Ammon's horn (tissue), 1 donor: ENCODE results near the gene MEGF11.

ENCODE experiments used
- DNase-seq: peaks from one replicate; pipeline ENCODE4 v3.0.0-alpha.2; 2016; ENCODE audit warnings: low spot score

MEGF11 gene

DNA sequence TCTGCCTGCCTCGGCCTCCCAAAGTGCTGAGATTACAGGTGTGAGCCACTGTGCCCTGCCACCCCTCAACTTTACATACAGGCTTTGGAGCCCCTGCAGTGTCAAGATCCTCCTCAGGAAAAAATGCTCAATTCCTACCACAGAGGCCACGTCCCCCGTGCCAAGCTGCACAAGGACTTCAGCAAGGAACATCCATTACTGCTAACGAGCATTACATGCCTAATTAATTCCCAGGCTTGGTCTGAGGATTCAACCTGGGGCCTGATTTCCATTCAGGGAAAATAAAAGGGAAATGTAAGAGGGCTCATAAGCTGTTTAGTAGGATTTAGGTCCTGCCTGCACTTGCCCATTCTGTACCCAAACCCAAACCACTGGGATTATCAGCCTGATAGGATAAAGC is 222.9 kb downstream of the MEGF11 start:
- DNase-seq: no peak

DNA sequence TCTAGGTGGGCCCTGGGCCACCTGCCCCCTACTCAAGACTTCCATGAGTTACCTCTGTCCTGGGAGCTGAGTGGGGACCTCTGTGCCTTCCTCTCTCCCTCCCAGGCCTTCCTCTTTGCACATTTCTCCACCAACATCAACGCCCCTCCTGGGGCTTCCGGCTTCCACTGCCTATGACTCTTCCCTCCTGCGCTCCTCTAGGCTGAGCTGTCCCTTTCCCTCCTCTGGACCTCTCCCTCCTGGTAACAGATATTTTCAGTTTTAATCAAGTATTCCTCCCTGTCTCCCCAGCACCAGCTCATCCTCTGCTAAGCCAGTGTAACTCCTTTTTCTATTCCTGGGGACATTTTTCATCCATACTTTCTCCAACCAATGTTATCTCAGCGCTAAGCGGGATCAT is 223.9 kb downstream of the MEGF11 start:
- DNase-seq: no peak

DNA sequence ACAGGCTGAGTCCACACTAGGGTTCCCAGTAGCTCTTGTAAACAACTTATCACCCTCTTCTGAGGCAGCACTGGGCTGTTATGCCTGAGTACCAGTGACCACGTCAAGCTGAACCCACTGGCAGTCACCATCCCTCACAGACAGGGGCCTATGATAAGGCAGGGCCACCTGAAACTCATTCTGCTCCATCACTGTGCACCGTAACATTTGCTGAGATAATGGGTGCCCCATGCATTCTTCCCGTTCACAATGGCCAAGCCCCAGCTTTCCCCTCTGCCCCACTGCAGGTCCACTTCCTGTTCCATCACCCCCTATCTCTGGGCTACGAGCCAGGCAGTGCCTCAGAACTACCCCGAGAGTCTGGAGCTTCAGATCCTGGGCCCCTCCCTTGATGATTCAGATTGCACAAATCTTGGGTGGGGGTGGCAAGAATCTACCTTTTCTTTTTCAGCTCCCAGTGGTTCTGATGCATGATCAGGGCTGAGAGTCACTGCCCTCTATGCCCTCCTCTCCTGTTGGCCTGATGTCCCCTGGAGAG is 226.2 kb downstream of the MEGF11 start:
- no peak for DNase-seq

DNA sequence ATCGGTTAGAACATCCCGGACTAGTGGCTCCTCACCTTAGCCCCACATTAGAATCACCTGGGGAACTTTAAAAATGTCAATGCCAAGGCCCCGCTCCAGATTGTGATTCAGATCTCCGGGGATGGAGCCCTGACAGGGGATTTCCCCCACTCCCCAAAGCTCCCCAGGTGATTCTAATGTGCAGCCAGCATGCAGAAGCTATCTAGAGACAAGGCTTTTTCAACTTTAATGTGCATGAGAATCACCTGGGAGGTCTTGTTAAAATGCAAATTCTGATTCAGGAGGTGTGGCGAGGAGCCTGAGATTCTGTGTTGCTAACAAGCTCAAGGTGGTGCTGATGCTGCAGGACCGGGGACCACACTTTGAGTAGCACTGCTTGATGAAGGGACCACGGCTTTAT is 227.6 kb downstream of the MEGF11 start:
- DNase-seq: no peak

DNA sequence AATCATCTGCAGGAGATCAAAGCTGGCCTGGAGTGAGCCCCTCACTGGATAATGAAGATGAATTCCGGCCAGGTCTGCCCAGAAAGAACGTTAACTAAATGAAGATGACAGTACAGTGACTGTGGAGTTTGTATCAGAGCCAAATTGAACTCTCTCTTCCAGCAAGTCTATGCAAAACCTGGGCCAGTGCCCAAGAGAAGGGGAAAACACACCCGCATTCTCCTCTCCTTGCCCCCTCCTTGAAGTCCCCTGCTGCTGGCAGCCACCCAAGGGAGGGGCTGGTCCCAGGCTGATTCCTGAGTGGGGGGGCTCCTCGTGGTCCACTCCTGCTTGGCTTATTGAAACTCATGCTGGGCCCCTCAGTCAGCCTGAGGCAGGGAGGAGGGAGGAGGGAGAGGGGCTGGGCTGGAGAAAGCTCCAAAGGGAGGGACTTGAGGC is 228.5 kb downstream of the MEGF11 start:
- DNase-seq: peak; percentile 39

DNA sequence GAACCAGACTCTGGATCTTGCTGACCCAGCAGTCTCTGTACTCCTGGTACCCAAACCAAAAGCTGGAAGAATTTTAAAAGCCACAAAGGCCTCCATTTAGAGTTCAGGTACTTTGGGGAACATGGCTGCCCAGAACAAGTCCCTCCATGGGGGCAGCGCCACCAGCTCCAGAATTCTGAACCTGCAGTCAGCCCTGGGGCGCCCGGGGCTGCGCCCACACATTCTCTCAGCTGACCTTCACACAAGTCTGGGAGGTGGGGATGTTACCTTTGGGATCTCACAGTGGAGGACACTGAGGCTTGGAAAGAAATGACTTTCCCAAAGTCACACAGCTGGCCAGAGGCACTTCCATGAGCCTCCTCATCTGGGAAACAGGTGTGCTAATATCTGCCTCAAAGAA is 229.4 kb downstream of the MEGF11 start:
- no peak for DNase-seq

DNA sequence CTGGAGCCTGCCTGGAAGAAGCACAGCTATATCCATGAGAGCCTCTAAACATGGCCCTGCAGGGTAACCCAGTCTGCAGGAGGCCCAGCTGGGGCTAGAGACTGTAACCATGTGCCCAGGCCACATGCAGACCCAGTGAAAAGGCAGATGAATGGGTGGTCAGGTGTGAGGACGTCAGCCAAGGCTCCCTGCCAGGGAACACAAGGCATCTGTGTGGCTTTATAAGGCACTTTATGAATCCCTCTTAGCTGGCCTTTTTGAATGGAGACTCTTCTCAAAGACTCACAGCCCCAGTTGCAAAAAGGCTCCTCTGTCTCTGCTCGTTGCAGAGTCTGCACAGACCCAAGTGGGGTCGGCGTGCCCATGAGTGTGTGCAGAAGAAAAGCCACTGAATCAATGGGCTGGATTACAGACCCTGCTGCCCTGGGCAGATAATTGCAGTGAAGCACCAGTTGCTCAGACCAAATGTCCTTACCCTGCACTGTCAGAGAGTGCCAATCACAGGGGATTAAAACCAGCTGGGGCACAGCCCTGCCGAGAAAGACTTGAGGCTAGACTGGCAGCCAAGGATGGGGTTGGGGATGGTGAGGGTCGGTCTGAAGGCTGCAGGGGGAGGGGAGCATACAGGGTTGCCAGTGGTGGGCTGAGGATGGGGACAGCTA is 230.1 kb downstream of the MEGF11 start:
- peak; percentile 81 for DNase-seq

DNA sequence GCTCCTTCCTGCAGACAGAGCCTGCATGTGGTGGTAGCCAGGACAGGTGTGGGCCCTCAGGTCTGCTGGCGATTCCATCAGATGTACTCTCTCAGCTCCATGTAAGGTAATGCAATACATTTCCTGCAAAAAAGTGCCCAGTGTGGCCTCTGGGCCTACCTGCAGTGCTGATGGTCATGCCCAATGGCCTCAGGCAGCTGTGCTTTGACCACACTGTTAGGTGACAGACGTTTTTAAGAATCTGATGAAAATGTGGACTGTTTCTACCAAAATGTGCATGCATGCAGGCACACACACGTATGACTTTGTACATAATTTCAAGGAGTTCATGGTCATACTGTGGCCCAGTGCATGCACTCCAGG is 231.4 kb downstream of the MEGF11 start:
- DNase-seq: no peak

DNA sequence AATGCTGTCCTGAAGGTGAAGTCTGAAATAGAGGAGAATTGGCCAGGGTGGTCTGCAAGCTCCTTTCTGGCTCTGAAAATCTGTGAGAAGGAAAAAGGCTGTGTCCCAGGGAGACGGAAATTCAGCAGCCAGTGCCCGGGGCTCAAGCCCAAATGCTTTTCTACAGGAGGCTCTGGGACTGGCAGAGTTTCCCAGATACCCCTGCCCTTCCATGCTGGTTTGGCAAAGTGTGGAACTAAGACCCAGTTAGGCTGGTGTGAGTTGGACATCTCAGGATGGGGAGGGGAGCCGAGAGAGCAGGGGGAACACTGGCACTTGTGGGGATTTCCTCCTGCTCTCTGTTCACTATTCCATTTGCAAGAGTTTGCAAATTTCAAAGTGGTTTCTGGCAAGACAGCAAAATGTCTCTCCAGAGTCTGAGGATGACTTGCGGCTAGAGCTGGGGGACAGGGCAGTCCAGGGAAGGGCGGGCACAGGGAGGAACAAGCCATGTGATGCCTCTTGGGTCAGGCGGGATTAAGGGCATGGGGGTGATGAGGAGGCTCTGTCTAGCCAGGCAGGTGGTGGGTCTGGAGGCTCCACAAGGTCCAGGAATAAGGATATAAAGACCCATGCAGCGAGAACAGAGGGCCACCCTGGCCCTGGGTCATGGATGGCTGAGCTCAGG is 231.9 kb downstream of the MEGF11 start:
- DNase-seq: no peak

DNA sequence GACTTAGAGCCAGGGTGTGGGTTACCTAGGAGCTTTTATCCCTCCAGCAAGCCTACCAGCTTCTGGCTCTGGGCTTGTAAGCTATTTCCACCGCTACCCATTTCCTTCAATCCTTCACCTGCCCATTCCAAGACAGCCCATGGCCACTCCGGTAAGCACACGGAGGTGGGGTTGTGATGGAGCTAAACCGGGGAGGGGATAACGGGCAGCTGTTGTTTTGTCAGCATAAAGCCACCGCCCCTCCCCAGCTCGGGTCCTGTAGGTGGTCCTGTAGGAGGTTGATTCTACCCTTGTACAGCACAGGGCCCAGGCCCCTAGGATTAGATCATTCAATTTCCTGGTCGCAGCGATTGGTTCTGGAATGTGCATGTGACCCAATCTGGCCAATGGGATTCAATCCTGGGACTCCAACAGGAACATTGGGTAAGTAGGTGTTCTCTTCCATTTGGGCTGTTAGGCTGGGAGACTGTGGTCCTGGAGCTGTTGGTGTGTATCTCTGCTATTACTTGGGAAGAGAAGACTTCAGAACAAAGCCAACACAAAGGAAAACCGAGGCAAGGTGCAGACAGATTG is 233.6 kb downstream of the MEGF11 start:
- DNase-seq: no peak

DNA sequence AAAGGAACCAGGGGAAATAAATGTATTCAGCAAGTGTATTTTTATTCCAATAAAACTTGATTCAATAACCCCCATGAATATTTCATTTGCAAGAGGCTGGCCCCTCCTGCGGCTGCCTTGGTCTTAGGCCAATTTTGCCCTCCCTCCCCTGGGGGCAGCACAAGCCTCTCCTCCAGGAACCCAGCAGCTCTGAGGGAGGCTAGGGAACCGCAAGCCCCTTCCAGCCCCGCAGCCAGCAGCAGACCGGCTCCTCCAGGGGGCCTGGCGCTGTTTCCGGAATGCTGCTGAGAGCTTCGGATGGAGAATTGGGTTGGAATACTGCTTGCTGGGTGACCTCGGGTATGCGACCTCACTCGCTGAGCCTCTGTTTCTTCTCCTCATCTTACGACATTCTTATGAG is 234.2 kb downstream of the MEGF11 start:
- DNase-seq: no peak

DNA sequence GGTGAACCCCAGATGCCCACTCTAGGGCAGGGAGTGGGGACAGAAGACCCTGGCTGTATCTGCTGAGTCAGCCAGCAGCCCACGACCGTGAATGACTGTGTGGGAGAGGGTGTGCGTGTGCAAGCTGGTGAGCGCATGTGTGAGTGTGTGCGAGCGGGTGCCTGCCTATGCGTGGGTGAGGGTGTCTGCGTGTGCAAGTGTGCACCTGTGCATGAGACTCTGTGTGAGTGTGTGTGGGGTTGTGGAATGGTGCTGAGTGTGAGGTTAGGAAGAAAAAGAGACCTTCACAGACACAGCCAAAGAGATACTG is 235.1 kb downstream of the MEGF11 start:
- no peak for DNase-seq

DNA sequence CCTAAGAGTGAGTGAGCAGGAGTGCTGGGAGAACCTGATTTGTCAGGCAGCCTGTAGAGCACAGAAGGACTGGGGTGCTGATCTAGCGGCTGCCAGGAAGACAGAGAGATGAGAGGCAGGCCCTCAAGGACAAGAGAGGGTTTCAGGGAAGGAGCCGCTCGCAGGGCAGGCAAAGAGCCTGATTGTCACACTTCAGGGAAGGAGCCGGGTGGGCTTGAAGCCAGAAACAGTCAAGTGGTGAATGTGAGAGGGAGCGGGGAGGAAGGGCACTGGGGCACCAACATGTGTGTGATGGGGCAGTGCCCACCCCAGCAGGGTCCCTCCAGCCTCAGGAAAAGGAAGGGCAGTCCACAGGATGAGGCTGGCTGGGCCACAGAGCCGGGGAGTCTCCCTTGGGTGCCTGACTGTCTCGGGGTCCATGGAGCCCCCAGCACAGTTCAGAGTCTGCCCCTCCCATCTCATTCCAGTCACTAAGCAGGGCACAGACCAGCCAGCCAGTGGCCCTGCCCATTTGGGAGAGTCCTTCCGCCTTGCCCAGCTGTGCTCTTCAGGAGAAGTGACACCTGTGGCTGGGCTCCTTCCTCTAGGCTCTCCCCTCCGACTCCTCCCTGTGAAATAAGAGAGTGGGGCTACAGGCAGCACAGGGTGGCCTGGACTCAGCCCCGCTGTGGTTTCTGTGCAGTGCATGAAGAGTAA is 235.6 kb downstream of the MEGF11 start:
- DNase-seq: no peak

DNA sequence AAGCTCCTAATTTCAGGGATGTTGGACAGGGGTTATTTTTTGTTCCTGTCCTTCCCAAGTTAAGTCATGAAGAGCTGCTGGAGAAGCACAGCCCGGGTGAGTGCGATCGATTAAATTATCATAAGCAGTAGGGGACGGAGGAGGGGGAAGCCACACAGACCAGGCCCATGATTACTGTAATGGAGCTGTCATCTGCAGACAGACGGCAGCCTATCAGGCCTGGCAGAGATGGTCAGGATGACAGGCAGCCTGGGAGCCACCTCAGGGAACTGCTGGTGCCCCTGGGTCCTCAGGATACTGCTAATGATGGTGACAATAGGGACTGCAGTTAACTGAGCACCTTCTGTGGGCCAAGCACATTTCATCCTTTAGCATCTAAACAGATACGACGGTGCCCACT is 236.6 kb downstream of the MEGF11 start:
- no peak for DNase-seq

DNA sequence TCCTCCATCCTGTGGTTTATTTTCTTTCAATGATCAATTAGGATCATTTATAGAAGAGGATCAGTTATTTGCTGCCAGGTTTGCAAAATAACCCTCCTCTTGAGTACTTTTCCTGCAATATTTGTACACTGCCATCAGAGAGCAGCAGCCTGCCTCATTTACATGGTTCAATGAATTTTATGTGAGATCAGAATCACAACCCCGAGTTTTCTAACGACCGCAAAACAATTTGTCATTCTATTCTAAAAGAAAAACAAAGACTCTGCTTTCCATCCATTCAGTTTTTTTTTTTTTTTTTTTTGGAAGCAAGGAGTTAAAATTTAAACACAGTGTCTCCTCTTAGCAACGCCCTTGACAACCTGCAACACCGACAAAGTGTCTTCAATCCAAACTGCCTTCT is 237.4 kb downstream of the MEGF11 start:
- no peak for DNase-seq

DNA sequence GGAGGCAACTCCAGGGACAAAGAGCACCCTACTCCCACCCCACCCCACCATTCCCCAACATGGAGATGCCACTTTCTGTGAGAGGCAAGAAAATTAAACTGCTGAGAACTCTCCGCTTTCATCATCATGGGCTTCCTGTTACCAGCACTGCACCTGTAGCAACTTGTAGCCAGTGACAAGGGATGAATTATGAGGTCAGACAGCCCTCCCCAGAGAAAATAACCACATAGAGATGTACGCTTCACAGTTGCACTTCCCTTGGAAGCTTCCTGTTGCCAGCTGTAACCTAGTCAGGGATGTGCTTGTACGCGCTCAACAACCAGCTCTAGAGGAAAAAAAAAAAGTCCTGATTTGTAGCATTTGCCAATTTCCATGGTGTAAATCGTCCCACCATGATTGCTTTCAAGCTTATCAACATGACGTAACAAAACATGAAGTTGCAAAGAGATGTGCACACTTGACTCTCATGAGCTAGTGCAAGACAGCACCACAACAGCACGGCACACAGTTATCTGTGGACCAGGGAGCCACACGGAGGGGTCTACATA is 238.8 kb downstream of the MEGF11 start:
- DNase-seq: no peak

DNA sequence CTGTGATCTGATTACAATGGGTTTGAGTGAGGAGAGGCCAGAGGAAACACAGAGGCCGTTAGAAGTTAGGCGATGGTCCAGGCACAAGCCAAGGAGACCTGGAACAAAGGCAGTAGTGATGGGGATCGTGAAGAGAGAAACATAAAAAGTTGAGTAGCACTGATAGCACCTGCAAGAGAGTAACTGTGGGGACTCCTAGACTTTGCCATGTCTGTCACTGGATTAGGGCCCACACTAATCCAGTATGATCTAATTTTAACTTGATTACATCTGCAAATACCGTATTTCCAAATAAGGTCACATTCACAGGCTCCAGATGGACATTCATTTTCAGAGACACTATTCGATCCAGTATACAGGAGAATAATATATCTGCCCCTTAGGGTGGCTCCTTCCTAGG is 239.5 kb downstream of the MEGF11 start:
- no peak for DNase-seq

DNA sequence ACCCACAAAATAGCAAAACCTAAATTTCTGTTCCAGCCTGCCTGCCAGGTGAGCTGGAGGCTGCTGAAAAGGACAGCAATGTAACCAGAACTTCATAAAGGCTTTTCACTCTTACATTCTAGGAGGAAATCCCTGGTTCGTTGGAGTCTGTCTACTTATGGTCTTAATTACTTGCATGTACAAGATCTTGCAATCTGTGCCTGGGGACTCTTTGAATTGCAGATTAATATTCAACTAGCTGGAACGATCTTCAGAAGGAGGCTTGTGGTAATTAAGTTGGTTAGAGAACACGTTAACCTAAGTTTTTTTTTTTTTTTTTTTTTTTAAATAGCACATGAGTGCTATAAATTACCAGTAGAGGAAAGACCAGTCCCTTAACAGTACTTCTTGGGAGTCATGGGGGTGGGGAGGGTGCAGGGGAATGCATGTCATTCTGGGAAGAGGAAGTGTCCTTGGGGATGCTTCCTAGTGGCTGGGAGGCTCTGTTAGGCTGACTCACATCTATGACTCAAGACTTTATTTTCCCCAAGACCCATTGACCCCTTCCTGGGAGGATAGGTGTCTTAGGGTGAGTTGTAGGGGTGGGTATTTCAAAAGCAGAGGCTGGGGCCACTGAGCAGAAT is 244.5 kb downstream of the MEGF11 start:
- no peak for DNase-seq

DNA sequence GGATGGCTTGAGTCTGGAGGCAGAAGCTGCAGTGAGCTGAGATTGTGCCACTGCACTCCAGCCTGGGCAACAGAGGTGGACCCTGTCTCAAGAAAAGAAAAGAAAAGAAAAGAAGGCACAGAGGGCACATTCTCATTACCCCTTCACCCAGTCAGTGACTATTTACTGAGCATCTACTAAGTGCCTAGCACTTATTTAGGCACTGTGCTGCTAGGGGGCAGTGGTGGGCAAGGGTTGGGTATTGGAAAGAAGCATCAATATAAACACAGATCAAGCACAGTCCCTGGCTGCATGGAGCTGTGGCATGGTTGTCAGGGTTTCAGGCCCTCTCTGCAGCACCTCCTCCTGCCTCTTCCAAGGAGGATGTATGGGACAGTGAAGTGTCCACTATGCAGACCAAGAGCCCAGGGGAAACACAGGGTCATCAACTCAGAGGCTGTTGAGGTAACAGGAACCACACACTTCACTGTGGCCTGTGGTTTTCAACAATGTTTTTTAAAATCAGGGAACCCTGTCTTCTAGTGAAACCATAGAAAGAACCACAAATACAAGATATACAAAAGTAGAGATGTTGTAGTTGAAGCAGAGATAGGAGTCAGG is 245.8 kb downstream of the MEGF11 start:
- no peak for DNase-seq

DNA sequence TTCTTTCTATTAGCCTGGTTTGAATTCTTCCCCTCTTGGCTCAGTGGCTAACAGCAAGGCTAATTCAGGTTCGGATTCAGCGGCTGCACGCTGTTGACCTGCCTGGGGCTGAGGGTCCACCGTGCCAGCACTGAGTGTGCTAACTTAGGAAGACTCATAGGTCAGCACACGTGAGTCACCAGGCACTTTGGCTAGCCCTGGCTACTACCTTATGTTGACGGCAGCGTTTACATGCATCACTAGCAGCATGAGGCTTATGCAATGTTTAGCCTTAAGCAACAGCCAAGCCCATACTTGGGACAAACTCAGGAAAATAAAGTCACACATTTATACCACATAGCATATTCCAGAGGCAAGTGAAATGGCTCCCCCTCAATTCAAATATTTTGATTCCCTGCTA is 246.6 kb downstream of the MEGF11 start:
- no peak for DNase-seq

DNA sequence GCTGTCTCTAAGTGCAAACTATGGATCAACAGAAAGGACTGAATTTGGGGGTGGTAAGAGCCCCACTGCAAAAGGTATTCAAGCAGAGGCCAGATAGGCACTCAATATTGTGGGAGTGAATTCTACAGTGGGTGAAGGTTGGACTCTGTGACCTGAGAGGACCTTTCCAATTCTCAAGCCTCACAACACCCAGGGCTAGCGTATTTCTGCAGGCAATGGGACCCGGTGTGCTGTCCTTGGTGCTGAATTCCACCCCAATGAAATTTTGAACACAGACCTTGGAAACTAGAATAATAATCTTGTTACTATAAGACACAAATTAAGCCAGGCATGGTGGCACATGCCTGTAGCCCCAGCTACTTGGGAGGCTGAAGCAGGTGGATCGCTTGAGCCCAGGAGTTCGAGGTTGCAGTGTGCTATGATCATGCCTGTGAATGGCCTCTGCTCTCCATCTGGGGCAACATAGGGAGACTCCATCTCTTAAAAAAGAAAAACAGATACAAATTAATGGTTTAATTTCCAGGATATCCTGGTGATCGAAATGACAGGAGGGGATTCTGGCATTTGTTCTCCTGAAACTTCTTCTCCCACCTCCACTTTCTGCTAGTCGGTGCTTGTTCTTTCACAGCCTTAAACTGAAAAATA is 248.8 kb downstream of the MEGF11 start:
- DNase-seq: no peak
